Cardiac muscle cell (in vitro differentiated cells and primary cell): ENCODE data around the gene DAPK1. TPM values are rescaled to one million over a fixed set of nuclear protein-coding genes. Genes with fewer than 3 reads are reported as not detected.

Source experiments
- DNase-seq, 2 donors: peaks; one replicate each; pipeline versions ENCODE4 v3.0.0 to v3.0.0-alpha.2; 2010 to 2017; ENCODE audit warnings: low read depth in 1 of 2, low spot score in 1 of 2
- H3K27ac ChIP-seq: fragments of 200-600 bp; sonication (generic); 2 replicates; pipeline ENCODE4 v1.5.1; 2016
- H3K27me3 ChIP-seq: fragments of 200-600 bp; sonication (generic); 2 replicates; pipeline ENCODE4 v1.6.0; 2016; ENCODE audit warnings: control low read depth
- H3K36me3 ChIP-seq: fragments of 200-600 bp; sonication (generic); 2 replicates; pipeline ENCODE4 v1.5.1; 2016; ENCODE audit warnings: control low read depth
- H3K4me1 ChIP-seq: fragments of 200-600 bp; sonication (generic); 2 replicates; pipeline ENCODE4 v1.8.1; 2017; ENCODE audit warnings: low read depth, mild to moderate bottlenecking, mixed run types
- H3K4me3 ChIP-seq: fragments of 200-600 bp; sonication (generic); 2 replicates; pipeline ENCODE4 v1.5.1; 2016; ENCODE audit warnings: mild to moderate bottlenecking
- H3K9me3 ChIP-seq: fragments of 200-600 bp; sonication (generic); 2 replicates; pipeline ENCODE4 v1.5.1; 2017; ENCODE audit warnings: low read depth, mild to moderate bottlenecking, control low read depth
- polyA plus RNA-seq: library from polyadenylated mRNA; unstranded; fragments of >200 nt; fragmentation: Nextera tagmentation; extraction: Ambion mirVana; gene quantifications from 2 replicates; pipeline ENCODE4 v1.2.1, GENCODE V29; 2016
- total RNA-seq: library from RNA; depleted of rRNA; stranded (reverse); fragments of >200 nt; gene quantifications from 2 replicates; pipeline ENCODE4 v1.2.3, GENCODE V29; 2016
- TF ChIP-seq, protein P1 (sequence below): IDR thresholded peaks from 2 replicates; pipeline ENCODE4 v1.5.1; 2012; ENCODE audit warnings: low read depth, mild to moderate bottlenecking, low read length

DAPK1 gene
- total and polyA plus RNA-seq, 2 experiments from 2014 or later, result 21.0 to 39.6 TPM

DNA sequence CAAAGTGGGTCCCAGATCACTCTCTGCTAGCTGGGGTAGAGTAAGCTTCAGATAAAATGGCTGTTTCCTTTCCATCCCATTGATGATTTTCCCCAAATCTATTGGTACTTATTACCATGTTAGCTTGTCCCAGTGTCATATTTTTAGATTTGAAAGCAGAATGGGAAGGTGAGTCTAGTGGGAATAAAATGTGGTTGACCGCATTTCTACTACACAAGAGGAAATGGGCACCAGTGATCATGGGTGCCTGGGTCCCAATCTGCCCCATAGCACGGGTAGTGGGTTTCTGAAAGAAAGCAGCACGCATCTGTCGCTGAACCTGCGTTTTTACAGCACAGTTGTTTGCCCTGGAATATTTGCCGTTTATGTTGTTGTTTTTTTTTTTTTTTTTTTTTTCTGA, 20.1 kb downstream of the DAPK1 start:
- no peaks in the 10 kb centered on the region for H3K9me3 ChIP-seq
- no peak for DNase-seq
- no peaks in the 10 kb centered on the region for H3K4me1 ChIP-seq
- no peak overlapping the region for H3K4me3 ChIP-seq
- no peaks in the 10 kb centered on the region for H3K36me3 ChIP-seq
- H3K27ac ChIP-seq, result no peak overlapping the region
- TF ChIP-seq, protein P1, sequence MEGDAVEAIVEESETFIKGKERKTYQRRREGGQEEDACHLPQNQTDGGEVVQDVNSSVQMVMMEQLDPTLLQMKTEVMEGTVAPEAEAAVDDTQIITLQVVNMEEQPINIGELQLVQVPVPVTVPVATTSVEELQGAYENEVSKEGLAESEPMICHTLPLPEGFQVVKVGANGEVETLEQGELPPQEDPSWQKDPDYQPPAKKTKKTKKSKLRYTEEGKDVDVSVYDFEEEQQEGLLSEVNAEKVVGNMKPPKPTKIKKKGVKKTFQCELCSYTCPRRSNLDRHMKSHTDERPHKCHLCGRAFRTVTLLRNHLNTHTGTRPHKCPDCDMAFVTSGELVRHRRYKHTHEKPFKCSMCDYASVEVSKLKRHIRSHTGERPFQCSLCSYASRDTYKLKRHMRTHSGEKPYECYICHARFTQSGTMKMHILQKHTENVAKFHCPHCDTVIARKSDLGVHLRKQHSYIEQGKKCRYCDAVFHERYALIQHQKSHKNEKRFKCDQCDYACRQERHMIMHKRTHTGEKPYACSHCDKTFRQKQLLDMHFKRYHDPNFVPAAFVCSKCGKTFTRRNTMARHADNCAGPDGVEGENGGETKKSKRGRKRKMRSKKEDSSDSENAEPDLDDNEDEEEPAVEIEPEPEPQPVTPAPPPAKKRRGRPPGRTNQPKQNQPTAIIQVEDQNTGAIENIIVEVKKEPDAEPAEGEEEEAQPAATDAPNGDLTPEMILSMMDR, result no peak
- no peaks in the 10 kb centered on the region for H3K27me3 ChIP-seq

DNA sequence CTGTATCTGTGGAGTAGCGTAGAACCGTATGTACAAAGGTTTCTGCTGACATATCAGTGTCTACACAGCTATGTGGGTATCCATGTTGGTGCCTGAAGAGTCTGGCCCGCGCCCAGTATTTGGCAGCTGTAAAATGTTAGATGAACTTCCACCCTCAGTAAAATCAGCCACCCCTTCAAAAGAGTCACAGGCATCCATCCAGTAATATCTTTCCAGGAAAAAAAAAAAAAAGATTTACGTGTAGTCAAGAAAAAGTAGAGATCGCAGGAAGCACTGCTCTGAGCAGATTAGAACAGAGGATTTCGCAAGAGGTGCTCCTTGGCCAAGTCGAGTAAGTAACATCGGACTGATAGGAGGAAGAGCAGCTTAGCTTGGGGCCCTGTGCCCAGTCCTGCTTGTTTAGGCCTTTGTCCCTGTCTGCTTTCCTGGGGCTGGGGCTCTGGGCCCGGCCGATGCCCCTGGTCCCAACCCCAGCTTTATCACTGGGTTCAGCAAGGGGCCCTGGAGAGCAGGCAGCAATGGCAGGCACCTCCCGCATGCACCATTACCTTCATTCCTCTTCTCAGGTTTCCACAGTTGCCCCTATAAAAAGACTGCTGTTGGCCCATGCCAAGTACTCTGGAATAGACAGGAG, 21.2 kb downstream of the DAPK1 start:
- Histone ChIP-seq H3K36me3 (no peaks in the 10 kb centered on the region), H3K4me1 (no peaks in the 10 kb centered on the region), H3K4me3 (no peak overlapping the region), H3K27me3 (no peaks in the 10 kb centered on the region), H3K27ac (no peak overlapping the region), H3K9me3 (no peaks in the 10 kb centered on the region)
- TF ChIP-seq, protein P1, result no peak
- peak in 1 of 2 donors; percentile 94 for DNase-seq

GRCh38 chr9:87519461-87519860, 21.8 kb downstream of the DAPK1 start:
- no peaks in the 10 kb centered on the region for H3K27me3 ChIP-seq
- H3K36me3 ChIP-seq, result no peaks in the 10 kb centered on the region
- no peaks in the 10 kb centered on the region for H3K9me3 ChIP-seq
- no peak overlapping the region for H3K27ac ChIP-seq
- TF ChIP-seq, protein P1, result no peak
- no peaks in the 10 kb centered on the region for H3K4me1 ChIP-seq
- no peak overlapping the region for H3K4me3 ChIP-seq
- no peak for DNase-seq

GRCh38 chr9:87520172-87520683, 22.6 kb downstream of the DAPK1 start:
- no peaks in the 10 kb centered on the region for H3K36me3 ChIP-seq
- H3K4me3 ChIP-seq, result no peak overlapping the region
- no peaks in the 10 kb centered on the region for H3K9me3 ChIP-seq
- TF ChIP-seq, protein P1, result no peak
- no peak for DNase-seq
- H3K4me1 ChIP-seq, result no peaks in the 10 kb centered on the region
- H3K27me3 ChIP-seq, result no peaks in the 10 kb centered on the region
- H3K27ac ChIP-seq, result no peak overlapping the region

GRCh38 chr9:87521834-87522233, 24.2 kb downstream of the DAPK1 start:
- no peaks in the 10 kb centered on the region for H3K4me1 ChIP-seq
- DNase-seq, result no peak

More at GRCh38 chr9:87521834-87522233, 24.2 kb downstream of the DAPK1 start:
- no peaks in the 10 kb centered on the region for H3K9me3 ChIP-seq
- no peak overlapping the region for H3K27ac ChIP-seq
- H3K4me3 ChIP-seq, result no peak overlapping the region
- H3K27me3 ChIP-seq, result no peaks in the 10 kb centered on the region
- H3K36me3 ChIP-seq, result no peaks in the 10 kb centered on the region
- TF ChIP-seq, protein P1, result no peak
